ENCODE measurements around the gene HPN. TPM values are rescaled to one million over a fixed set of nuclear protein-coding genes. Genes with fewer than 3 reads are reported as not detected.

The HPN gene
- total and polyA plus RNA-seq, 2 of the 13 experiments (the other 11 are each of a cell fraction or from before 2014, with no cell fraction given), result 46.7 to 261 TPM

- TF ChIP-seq KLF12 (CRISPR knock-in tag; IDR thresholded peaks at IDR 0.05; ENCODE audit: borderline replicate concordance), result no peak
- TF ChIP-seq SNRNP70 (IDR thresholded peaks at IDR 0.05; ENCODE audit: low read depth, low read length), result no peak
- no peak for TF ChIP-seq KLF15 (CRISPR knock-in tag; IDR thresholded peaks at IDR 0.05; ENCODE audit: borderline replicate concordance)
- no peak for TF ChIP-seq SMC3 (IDR thresholded peaks at IDR 0.05; ENCODE audit: low read length)
- TF ChIP-seq SALL2 (CRISPR knock-in tag; IDR thresholded peaks at IDR 0.05), result 0 out of 2 replicates have a peak, but pooled peaks have one; percentile 8
- no peak for TF ChIP-seq ZNF512 (CRISPR knock-in tag; IDR thresholded peaks at IDR 0.05)
- no peak for TF ChIP-seq ZC3H4 (CRISPR knock-in tag; IDR thresholded peaks at IDR 0.05; ENCODE audit: borderline replicate concordance)
- TF ChIP-seq RFX1 (IDR thresholded peaks at IDR 0.05), result no peak
- peak; percentile 11; the same call in 1 of the 2 replicates for TF ChIP-seq SRY (CRISPR knock-in tag; IDR thresholded peaks at IDR 0.05)
- TF ChIP-seq MEIS1 (CRISPR knock-in tag; IDR thresholded peaks at IDR 0.05; ENCODE audit: borderline replicate concordance), result no peak
- no peak for TF ChIP-seq ZFP41 (CRISPR knock-in tag; IDR thresholded peaks at IDR 0.05; ENCODE audit: borderline replicate concordance)
- TF ChIP-seq MEIS2 (CRISPR knock-in tag; IDR thresholded peaks at IDR 0.05), result 0 out of 2 replicates have a peak, but pooled peaks have one; percentile 37
- TF ChIP-seq KAT8 (CRISPR knock-in tag; IDR thresholded peaks at IDR 0.05), result no peak; the same call in 1 of the 2 replicates
- TF ChIP-seq ZNF841 (CRISPR knock-in tag; IDR thresholded peaks at IDR 0.05; ENCODE audit: borderline replicate concordance), result no peak
- peak; percentile 5; the same call in 1 of the 2 replicates for TF ChIP-seq AKAP8 (CRISPR knock-in tag; IDR thresholded peaks at IDR 0.05)
- TF ChIP-seq YEATS4 (CRISPR knock-in tag; IDR thresholded peaks at IDR 0.05; ENCODE audit: borderline replicate concordance), result no peak
- no peak for TF ChIP-seq ZNF883 (CRISPR knock-in tag; IDR thresholded peaks at IDR 0.05; ENCODE audit: not compliant biosample characterization)
- no peak for TF ChIP-seq SRF (IDR thresholded peaks at IDR 0.05; ENCODE audit: low read depth, low read length)
- TF ChIP-seq ZNF766 (CRISPR knock-in tag; IDR thresholded peaks at IDR 0.05; ENCODE audit: borderline replicate concordance), result no peak
- TF ChIP-seq ELF4 (CRISPR knock-in tag; IDR thresholded peaks at IDR 0.05; ENCODE audit: borderline replicate concordance), result 0 out of 2 replicates have a peak, but pooled peaks have one; percentile 29
- no peak; the same call in 1 of the 2 replicates for TF ChIP-seq ZMYM4 (CRISPR knock-in tag; IDR thresholded peaks at IDR 0.05)
- TF ChIP-seq ZNF674 (CRISPR knock-in tag; IDR thresholded peaks at IDR 0.05; ENCODE audit: low read depth), result no peak
- no peak for TF ChIP-seq AHDC1 (CRISPR knock-in tag; IDR thresholded peaks at IDR 0.05; ENCODE audit: borderline replicate concordance)
- no peak for TF ChIP-seq ATF3 (CRISPR knock-in tag; IDR thresholded peaks at IDR 0.05)
- no peak for TF ChIP-seq PPARG (CRISPR knock-in tag; conservative IDR thresholded peaks at IDR 0.05)
- no peak for TF ChIP-seq SCMH1 (CRISPR knock-in tag; IDR thresholded peaks at IDR 0.05; ENCODE audit: borderline replicate concordance)
These were observed 47.3 kb upstream of the HPN start (continued) for GRCh38 chr19:34994286-34994642.
